GM18526 (cell line): ENCODE data around the gene NAA80.

Source experiments
- POLR2A ChIP-seq: IDR thresholded peaks from 3 replicates; pipeline ENCODE4 v1.6.1; 2011; ENCODE audit not compliant: insufficient read length; ENCODE audit errors: extremely low read depth

The NAA80 gene

DNA sequence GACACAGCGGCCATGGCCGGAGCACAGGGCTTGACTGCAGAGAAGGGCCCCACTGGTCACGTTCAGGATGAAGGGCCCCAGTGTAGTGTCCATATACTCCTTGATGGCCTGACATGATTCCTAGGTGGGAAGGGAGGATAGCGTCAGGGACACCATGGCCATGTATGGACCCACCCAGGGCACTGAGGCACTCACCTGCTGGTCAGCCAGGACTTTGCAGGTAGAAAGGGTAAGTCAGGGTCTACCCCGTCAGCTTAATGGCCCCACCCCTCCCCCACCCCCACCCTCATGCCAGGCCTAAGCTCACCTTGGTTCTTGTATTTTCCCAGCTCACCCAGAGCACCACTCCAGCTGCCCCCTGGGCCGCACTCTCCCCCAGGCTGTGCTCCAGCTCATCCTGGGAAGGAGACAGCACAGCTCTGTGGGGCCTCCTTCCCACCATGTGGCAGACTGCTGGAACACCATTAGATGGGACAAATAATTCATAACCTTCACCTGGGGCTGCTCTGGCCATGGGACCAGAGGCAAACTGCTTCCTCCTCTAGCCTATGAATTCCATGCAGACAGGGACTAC is 1.6 kb upstream of the NAA80 start:
- TF ChIP-seq POLR2A, result no peak

DNA sequence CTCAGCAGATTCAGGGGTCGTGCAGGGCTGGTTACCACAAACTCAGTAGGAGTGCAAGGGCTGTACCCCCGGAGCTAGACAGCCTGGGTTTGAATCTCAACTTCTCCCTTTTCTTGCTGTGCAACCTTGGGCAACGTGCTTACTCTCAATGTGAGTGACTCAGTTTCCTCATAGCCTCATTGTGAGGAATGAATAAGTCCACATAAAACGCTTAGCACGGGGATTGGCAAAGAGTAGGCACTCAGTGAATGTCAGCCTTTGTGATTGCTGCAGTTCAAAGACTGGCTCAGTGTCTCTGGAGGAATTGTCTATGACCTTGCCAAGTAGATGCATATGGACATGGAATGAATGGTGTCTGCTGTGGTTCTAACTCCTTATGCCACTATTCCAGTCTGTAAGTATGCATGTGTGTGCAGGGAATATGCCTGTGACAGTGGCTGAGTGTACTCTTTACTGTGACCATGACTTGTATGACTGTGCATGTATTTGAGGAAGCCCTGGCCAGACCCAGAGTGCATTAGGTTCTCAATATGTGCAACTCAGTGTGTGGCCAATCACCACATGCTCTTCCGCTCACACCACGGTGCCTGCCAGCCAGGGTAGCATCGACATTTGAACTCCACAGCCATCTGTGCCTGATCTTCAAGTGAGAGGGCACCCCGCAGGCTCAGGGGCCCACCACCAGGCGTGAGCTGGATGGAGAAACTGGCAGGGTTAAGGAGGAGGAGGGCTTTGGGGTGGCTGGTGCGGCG is 900 bp upstream of the NAA80 start:
- no peak for TF ChIP-seq POLR2A

DNA sequence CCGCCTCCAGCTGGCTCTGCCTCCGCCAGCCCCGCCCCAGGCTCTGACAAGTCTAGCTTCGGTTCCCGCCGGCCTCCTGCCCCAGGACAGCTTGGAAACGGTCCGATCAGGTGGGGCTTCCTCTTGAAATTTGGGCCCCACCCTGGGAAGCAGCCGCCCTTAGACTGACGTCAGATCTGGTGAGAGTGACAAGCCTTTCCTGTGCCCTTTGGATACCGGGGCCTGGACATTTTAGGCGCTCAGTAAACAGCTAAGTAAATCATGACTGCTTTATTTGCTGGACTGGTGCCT is 378 bp upstream of the NAA80 start:
- no peak for TF ChIP-seq POLR2A

DNA sequence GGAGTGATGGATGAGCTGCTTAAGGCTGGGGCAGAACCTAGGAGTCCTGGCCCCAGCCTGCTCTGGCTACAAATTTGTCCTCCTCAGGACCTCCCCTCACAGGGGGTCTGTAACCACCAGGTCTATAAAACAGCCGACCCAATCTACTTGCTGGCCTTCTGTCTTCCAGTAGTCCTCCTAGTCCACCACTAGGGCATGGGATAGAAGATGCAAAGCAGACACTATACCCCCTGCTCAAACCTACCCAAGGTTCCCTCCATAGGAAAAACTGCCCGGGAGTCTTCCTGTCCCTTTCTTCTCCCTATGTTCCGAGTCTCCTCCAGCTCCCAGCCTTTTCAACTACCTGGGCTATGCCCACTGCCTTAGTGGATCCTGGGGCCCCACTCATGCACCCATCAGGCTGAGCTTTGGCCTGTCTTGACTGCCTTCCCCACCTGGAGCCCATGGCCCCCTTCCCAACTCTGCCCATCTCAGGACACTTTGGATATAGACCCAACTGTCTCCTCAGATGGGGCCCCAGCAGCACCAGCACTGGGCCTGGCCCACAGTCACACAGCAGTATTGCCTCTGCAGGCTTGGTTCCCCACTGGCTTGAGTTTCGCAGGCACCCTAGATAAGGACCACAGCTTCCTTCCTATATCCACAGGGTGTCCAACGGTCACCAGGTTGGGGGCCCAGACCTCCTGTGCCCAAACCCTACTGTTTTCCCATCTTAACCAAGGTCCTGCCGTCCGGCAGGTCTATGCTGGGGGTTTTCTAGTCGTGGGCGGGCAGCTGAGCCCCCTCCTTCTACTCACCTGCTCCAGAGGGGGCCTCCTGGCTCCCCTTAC is 1.1 kb downstream of the NAA80 start:
- no peak for TF ChIP-seq POLR2A

DNA sequence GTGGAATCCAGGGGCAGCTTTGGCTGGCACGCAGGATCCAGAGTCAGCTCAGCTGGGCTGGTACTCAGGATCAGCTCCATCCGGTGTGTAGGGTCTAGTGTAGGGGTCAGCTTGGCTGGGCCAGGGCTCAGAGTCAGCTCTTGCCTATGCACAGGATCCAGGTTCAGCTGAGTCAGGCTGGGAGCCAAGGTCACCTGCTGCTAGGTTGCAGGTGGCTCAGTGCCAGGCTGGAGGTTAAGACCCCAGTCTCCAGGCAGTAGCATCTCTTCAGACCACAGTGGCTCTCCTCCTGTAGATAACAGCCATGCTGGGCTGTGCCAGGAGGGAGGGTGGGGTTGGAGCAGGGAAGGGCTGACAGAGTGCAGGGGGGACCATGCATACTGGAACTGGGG is 1.8 kb downstream of the NAA80 start:
- TF ChIP-seq POLR2A, result no peak

DNA sequence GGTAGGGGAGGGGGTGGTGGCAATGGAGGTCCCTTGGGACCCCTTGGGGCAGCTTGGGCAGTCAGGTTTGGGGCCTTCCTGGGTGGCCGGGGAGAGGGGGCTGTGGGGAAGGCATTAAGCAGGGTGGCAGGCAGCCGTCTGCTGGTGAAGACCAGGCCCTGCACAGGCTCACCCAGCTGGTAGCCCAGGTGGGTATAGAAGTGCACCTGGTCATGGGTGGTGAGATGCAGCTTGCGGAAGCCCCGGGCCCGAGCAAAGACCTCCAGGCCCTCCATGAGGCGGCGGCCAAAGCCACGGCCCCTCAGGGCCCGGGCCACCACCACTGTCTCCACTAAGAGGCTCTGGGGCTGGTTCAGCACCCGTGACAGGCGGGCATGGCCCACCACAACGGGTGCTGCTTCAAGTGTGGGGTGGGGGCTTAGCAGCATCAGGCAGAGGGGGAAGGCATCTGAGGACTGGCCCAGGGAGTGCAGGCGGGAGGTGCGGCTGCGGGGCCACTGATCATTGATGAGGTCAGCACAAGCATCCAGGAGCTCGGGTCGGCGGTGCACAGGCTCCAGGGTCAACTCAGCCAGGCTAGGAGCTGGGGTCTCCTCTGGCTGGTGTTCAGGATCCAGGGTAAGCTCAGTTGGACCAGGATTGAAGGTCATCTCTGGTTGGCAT is 2.4 kb downstream of the NAA80 start:
- no peak for TF ChIP-seq POLR2A

DNA sequence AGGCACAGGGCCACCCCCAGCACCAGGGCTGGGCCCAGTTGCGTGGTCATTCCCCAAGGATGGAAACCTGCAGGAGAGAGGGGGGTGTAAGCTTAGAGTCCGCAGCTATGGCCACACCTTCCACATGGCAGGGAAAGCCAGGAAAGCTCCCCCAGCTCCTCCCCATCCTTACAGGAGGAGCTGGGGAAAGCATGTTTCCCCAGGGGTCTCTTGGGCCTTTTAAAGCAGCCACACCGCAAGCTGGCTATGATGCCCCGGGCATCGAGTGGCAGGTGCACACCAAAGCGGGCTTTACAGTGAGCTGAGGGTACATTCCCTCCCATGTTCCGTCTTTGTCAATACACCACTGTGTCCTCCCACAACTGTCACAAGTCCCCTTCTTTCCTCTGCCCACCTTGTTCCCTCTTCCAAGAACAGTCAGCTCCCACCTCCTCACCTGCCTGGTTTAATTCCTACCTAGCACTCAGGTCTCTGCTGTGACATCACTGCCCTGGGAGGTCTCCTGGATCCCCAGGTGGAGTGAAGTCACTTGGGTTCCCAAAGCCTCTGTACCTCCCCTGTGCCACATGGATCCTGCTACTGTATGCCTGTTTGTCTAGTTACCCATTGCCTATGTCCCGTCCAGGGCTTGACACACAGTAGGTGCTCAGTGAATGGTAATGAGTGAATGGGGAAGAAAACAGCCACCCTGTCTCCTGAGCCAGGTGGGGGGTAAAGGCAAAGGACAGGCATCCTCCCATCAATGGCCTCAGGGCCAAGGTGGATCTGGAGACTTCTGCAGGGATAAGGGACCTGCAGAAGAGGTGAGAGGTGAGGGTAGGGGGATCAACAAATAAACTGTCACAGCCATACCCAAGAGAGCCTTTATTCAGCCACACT is 3.4 kb downstream of the NAA80 start:
- TF ChIP-seq POLR2A, result no peak

DNA sequence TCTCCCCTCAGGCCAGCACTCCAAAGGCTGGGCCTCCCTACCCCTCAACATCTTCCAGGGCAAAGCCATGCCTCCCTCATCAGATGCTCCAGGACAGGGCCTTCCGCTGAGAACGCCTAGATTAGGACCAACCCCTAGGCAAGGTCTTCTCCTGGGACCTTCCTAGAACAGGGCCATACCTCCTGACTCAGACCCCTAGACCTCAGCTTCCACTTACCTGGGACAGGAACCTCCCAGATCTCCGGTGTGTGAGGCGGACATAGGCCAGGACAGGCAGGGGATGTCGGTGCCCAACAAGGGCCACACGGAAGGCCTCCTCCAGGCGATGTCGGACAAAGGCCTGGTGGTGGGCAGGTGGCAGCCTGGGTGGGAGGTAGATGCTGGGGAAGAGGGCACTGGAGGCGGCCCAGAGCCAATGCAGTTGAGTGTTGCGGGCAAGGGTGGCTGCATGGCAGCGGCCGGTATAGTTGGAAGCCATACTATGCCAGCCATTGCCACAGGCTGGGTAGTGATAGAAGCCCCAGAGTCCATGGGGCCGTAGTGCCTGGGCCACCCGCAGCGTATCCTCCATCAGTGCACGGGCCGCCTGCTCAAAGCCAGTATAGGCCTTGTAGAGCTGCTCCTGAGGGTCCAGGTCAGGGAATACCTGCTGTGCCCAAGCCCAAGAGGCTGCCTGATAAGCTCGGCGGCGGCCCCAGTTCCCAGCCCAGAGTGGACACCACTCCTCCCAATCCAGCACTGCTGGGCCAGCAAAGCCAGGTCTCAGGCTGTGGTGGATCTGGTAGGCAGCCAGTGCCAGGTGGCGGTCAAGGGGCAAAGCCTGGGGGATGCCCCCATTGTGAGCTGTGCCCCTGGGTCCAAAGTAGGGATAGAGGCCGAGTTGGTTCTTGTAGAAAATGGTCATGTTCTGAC is 4.5 kb downstream of the NAA80 start:
- no peak for TF ChIP-seq POLR2A

DNA sequence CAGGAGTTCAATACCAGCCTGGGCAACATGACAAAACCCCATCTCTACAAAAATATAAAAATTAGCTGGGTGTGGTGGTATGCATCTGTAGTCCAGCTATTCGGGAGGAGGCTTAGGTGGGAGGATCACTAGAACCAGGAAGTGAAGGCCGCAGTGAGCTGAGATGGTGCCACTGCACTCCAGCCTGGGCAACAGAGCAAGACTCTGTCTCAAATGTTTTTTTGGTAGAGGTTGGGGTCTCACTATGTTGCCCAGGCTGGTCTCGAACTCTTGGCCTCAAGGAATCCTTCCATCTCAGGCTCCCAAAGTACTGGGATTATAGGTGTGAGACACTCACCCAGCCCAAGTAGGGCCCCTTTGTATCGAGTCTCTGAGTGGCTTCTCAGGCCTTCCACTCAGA is 5.1 kb downstream of the NAA80 start:
- TF ChIP-seq POLR2A, result no peak

DNA sequence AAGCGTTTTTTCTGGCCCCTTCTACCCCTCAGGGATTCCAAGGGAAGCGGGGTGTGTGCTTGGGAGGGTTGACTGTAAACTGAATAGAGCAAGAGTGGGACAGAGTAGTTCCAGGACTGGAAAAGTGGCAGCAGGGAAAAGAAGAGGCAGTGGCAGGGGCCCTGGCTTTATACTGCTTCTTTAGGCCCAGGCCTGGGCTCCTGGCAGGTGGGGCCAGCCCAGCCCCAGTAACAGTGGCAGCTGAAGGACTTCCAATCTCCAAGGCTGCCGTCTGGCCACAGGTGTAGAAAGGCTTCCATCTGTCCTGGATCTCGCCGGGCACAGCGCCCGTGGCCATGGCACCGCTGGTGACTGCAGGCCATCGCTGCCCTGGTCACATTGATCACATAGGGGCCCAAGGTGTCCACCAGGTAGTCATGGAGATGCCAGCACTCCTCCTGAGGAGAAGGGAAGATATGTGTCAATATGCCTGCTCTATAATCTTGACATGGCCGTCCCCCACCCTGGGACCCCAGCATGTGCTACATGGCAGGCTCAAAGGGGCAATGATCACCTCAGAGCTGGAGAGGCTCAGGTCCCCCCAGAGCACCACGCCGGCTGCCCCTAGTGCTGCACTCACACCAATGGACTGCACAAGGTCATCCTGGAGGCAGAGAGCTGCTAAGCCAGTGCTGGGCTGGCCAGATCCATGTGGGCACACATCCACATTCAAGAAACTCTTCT is 6.0 kb downstream of the NAA80 start:
- TF ChIP-seq POLR2A, result no peak

DNA sequence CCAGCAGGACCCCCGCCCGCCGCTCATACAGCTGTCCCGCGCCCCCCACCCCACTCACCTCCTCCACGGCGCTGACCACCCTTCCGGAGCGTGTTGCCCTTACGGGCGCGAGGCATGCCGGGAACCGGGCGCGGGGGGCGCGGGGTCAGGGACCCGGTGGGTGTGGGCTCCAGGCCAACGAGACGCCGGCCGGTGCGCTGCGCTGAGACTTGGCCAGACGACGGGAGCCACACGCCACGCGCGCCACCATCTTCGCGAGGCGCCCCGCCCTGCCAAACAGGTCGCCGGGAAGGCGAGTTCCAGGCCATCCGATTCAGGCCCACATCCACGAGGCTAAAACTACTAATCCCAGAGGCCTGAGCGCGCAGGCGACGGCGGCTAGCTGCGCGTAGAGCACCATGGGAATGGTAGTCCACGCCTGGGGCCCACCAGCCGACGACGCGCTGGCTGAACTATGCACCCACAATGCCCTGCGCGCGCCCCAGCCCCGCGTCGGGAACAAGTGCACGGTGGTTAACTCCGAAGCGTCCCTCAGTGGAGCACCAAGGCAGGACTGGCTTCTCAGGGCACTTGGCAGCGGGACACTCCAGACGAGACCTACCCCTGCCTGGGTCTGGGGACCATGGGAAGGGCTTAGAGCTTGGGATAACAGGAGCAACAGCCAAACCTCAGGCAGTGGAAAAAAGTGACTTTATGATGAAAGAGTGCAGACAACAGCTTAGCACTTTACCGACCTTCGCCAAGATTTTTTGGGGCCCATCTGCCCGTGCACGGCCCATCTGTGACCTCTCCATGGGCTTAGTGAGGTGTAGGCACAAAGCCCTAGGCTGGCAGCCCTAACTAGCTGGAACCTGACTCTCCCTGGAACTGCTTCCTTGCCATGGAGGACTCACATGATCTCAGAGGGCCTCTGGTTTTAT is 6.8 kb downstream of the NAA80 start, which contains the start of gene IFRD2:
TSS of gene IFRD2 (minus strand) at position 271 of the 920 bp plus-strand sequence. CDS start at position 116, 155 bp downstream.
- TF ChIP-seq POLR2A, result peak; percentile 79

DNA sequence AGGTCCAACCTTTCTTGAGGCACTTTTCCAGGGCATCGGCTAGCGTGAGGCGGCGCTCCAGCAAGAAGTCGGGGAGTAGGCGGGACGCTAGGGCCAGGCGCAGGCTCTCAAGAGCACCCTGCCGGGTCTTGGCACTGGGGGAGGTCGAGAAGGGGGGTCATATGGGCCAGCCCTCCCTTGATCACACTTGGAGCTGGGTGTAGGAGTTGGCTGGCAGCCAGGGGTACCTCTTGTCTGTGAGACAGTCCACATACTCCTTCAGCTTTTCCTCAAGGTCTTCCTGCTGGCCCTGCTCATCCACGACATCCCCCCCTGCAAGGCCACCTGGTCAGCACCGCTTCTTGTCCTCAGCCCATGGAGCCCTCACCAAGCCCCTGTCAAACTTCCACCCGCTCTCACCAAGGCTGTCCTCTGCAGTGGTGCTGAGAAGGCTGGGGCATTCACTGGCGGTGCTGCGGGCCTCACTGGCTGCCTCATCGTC is 9.0 kb downstream of the NAA80 start:
- TF ChIP-seq POLR2A, result no peak

DNA sequence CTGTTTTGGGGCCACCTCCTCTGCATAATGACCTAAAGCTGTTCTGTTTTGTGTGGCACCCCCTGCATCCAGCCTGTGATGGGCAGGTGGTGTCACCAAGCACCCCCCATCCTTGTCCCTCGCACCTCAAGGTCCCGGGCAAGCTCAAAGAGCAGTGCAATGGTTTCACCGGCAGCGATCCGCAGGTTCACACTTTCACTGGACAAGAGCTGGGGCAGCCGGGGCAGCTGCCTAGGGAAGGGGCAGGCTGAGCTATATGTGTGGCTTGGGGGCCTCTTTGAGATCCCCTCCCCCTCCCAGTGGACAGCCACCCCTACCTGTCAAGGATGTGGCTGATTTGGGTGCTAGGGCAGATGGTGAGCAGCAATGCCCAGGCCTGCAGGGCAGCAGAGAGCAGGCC is 10.1 kb downstream of the NAA80 start:
- no peak for TF ChIP-seq POLR2A
